ACC112 (cell line): ENCODE results near the gene CDH4.

Experiments
- H2AFZ ChIP-seq: fragments of 200-600 bp; sonication (generic); one replicate; pipeline ENCODE4 v1.6.0; 2017; ENCODE audit warnings: antibody characterized with exemption, low read length; ENCODE audit not compliant: unreplicated experiment
- H3K27ac ChIP-seq: fragments of 200-600 bp; sonication (generic); 2 replicates; pipeline ENCODE4 v1.5.1; 2014; ENCODE audit warnings: low read depth, mild to moderate bottlenecking, antibody characterized with exemption, low read length, moderate library complexity
- H3K27me3 ChIP-seq: fragments of 200-600 bp; sonication (generic); 2 replicates; pipeline ENCODE4 v1.6.1; 2014; ENCODE audit warnings: mild to moderate bottlenecking, antibody characterized with exemption, low read length, moderate library complexity, mixed read lengths; ENCODE audit not compliant: insufficient read depth
- H3K36me3 ChIP-seq: fragments of 200-600 bp; sonication (generic); 2 replicates; pipeline ENCODE4 v1.6.1; 2016; ENCODE audit warnings: mild to moderate bottlenecking, antibody characterized with exemption, low read length, moderate library complexity, mixed read lengths; ENCODE audit not compliant: insufficient read depth
- H3K4me1 ChIP-seq: fragments of 200-600 bp; sonication (generic); one replicate; pipeline ENCODE4 v1.6.1; 2016; ENCODE audit warnings: low read length, mixed read lengths; ENCODE audit not compliant: insufficient read depth, unreplicated experiment, control insufficient read depth
- H3K4me3 ChIP-seq: fragments of 200-600 bp; sonication (generic); 2 replicates; pipeline ENCODE4 v1.5.1; 2014; ENCODE audit warnings: mild to moderate bottlenecking, low read depth, low read length
- H3K79me2 ChIP-seq: fragments of 200-600 bp; sonication (generic); one replicate; pipeline ENCODE4 v1.6.0; 2016; ENCODE audit warnings: low read length; ENCODE audit not compliant: control insufficient read depth, unreplicated experiment, insufficient read depth

CDH4 gene

GRCh38 chr20:61508301-61509096, 256.4 kb downstream of the CDH4 start:
- Histone ChIP-seq H2AFZ (no peak overlapping the region), H3K4me1 (no peaks in the 10 kb centered on the region), H3K4me3 (no peak overlapping the region), H3K79me2 (no peaks in the 10 kb centered on the region), H3K27ac (no peak overlapping the region), H3K27me3 (no peaks in the 10 kb centered on the region), H3K36me3 (no peaks in the 10 kb centered on the region)

DNA sequence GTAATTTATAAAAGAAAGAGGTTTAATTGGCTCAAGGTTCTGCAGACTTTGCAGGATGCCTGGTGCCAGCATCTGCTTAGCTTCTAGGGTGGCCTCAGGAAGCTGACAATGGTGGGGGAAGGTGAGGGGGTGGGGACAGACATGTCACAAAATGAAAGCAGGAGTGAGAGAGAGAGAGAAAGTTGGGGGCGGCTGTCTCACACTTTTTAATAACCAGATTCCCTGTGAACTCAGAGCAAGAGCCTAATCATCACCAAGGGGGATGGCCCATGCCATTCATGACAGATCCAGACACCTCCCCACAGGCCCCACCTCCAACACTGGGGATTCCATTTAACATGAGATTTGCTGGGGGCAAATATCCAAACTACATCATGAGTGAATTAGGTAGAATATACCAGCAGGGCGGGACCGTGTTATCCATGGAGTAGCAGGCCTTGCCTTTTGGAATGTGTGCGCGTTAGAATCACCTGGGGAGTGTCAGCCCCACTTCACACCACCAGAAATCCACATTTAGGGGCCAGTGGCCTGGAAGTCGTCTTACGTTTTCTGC, 258.8 kb downstream of the CDH4 start:
- Histone ChIP-seq H3K4me1 (no peaks in the 10 kb centered on the region), H3K36me3 (no peaks in the 10 kb centered on the region), H3K27me3 (no peaks in the 10 kb centered on the region), H3K4me3 (no peak overlapping the region), H3K27ac (no peak overlapping the region), H3K79me2 (no peaks in the 10 kb centered on the region), H2AFZ (no peak overlapping the region)

- Histone ChIP-seq H2AFZ (no peak overlapping the region), H3K27me3 (no peaks in the 10 kb centered on the region), H3K27ac (no peak overlapping the region), H3K36me3 (no peaks in the 10 kb centered on the region), H3K4me1 (no peaks in the 10 kb centered on the region), H3K79me2 (no peaks in the 10 kb centered on the region), H3K4me3 (no peak overlapping the region)
Measured at GRCh38 chr20:61512475-61512874, 260.4 kb downstream of the CDH4 start.

DNA sequence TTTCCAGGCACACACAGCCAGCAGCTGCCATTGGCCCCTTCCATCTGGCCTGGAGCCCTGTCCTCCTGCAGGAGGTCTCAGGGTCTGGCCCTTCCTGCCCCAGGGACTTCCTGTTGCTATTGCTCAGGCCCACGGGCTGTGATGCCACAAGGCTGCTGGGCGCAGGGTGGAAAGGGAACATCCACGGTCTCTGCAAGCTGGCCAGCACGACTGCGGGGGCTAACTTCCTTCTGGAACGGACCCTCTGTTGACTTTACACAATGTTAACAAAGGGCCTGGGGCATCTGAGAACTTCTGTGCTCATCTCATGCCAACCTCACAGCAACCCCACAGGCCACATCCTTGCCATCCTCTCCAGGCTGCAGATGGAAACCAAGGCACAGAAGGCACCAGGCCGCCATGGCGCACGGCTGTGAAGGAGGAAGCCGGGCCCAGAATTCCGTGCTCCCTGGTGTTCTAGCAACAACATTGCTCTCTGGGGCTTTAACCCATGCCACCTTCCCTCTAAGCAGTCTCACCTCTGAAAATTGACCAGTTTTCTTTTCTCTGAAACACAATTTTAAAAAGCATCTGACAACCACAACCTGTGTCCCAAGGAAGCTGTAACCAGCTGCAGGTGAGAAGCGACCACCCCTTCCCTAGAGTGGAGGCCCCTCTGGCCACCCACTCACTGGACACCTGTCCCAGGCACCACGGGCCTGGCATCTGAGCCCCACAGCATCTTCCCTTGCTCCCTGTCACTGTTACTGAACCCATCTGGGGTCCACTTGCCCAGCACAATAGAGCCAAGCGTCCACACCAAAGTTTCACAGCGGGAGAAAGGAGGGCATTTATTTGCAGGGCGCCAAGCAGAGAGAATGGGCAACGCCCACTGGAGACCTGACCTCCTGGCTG, 261.3 kb downstream of the CDH4 start:
- no peaks in the 10 kb centered on the region for H3K79me2 ChIP-seq
- no peaks in the 10 kb centered on the region for H3K27me3 ChIP-seq
- H3K36me3 ChIP-seq: no peaks in the 10 kb centered on the region
- H2AFZ ChIP-seq: no peak overlapping the region
- no peaks in the 10 kb centered on the region for H3K4me1 ChIP-seq
- H3K27ac ChIP-seq: no peak overlapping the region
- no peak overlapping the region for H3K4me3 ChIP-seq

DNA sequence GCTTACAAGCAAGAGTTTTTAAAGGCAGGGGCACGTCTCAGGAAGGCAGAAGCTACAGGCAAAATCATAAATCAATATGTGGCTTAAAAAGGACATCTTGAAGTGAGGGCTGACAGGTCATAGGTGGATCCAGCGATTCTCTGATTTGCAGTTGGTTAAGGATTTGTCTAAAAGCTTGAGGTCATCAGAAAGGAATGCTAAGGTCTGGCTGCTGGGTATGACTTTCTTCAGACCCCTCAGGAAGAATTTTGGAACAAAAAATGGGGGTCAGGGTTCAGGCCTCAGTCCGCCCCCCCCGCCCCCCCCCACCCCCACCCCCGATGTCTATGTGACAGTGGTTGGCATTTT, 261.9 kb downstream of the CDH4 start:
- no peak overlapping the region for H2AFZ ChIP-seq
- no peaks in the 10 kb centered on the region for H3K27me3 ChIP-seq
- no peaks in the 10 kb centered on the region for H3K79me2 ChIP-seq
- no peak overlapping the region for H3K4me3 ChIP-seq
- no peak overlapping the region for H3K27ac ChIP-seq
- H3K4me1 ChIP-seq: no peaks in the 10 kb centered on the region
- no peaks in the 10 kb centered on the region for H3K36me3 ChIP-seq

DNA sequence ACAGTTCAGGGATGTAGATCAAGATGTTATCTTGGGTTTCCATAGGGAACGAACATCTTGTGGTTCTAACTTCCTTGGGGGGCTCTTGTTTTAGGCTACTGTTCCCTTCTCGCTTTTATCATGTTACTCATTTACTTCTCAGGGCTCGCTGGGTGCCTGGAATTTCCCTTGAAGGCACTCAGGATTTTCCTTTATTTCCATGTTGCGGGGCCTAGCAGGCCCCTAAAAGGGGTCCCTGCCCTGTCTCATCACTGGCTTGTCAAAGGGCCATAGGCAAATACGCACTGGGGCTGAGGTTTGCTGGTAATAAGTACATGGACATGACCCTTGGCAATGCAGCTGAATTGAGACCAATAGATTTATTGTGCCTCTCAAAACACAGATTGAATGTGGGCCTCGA, 262.3 kb downstream of the CDH4 start:
- Histone ChIP-seq H3K27ac (no peak overlapping the region), H2AFZ (no peak overlapping the region), H3K4me3 (no peak overlapping the region), H3K4me1 (no peaks in the 10 kb centered on the region), H3K36me3 (no peaks in the 10 kb centered on the region), H3K79me2 (no peaks in the 10 kb centered on the region), H3K27me3 (no peaks in the 10 kb centered on the region)

- H3K27ac ChIP-seq: no peak overlapping the region
- H3K79me2 ChIP-seq: no peaks in the 10 kb centered on the region
- H2AFZ ChIP-seq: no peak overlapping the region
- H3K4me1 ChIP-seq: no peaks in the 10 kb centered on the region
- no peaks in the 10 kb centered on the region for H3K27me3 ChIP-seq
- no peak overlapping the region for H3K4me3 ChIP-seq
- no peaks in the 10 kb centered on the region for H3K36me3 ChIP-seq
Measured at GRCh38 chr20:61514805-61515505, 262.9 kb downstream of the CDH4 start.

GRCh38 chr20:61515922-61516321, 263.9 kb downstream of the CDH4 start:
- Histone ChIP-seq H3K4me1 (peaks cover 7% of the 10 kb centered on the region), H3K36me3 (no peaks in the 10 kb centered on the region), H2AFZ (no peak overlapping the region), H3K4me3 (no peak overlapping the region), H3K79me2 (no peaks in the 10 kb centered on the region), H3K27me3 (no peaks in the 10 kb centered on the region), H3K27ac (no peak overlapping the region)

GRCh38 chr20:61516346-61517208, 264.5 kb downstream of the CDH4 start:
- H3K79me2 ChIP-seq: no peaks in the 10 kb centered on the region
- H3K4me3 ChIP-seq: no peak overlapping the region
- H3K27ac ChIP-seq: no peak overlapping the region
- no peak overlapping the region for H2AFZ ChIP-seq
- peaks cover 13% of the 10 kb centered on the region for H3K4me1 ChIP-seq
- H3K27me3 ChIP-seq: no peaks in the 10 kb centered on the region
- H3K36me3 ChIP-seq: no peaks in the 10 kb centered on the region

DNA sequence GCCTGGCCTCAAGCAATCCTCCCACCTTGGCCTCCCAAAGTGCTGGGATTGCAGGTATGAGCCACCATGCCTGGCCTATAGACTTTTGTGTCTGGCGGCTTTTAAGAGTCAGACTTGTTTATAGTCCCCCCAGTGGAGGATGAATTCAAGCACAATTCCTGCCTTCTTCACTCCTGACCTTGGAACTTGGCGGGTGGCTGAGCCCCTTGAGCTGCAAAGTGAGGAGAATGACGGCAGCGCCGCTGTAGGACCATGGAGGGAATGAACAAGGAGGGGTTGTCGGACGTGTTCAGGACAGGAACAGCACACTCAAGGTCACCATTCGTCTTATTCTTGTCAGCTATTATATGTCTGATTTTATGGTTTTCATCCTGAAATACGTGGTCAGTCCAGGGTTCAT, 265.4 kb downstream of the CDH4 start:
- H3K27me3 ChIP-seq: no peaks in the 10 kb centered on the region
- H2AFZ ChIP-seq: no peak overlapping the region
- no peaks in the 10 kb centered on the region for H3K79me2 ChIP-seq
- H3K4me3 ChIP-seq: no peak overlapping the region
- no peak overlapping the region for H3K27ac ChIP-seq
- H3K4me1 ChIP-seq: peaks cover 13% of the 10 kb centered on the region
- H3K36me3 ChIP-seq: no peaks in the 10 kb centered on the region
